Smooth muscle cell (in vitro differentiated cells): ENCODE measurements around the gene SLCO3A1. TPM values are rescaled to one million over a fixed set of nuclear protein-coding genes. Genes with fewer than 3 reads are reported as not detected.

Experiments
- DNase-seq: peaks from one replicate; lab custom pipeline; 2025; ENCODE audit not compliant: unreplicated experiment; lab: John Stamatoyannopoulos, UW
- H2AFZ ChIP-seq: fragments of 200-600 bp; sonication (generic); 2 replicates; pipeline ENCODE4 v1.6.0; 2016; ENCODE audit warnings: antibody characterized with exemption, low read depth, mild to moderate bottlenecking
- H3F3A ChIP-seq: fragments of 200-600 bp; sonication (generic); 2 replicates; pipeline ENCODE4 v1.6.0; 2017; ENCODE audit warnings: antibody characterized with exemption, low read depth
- H3K27ac ChIP-seq: fragments of 200-600 bp; sonication (generic); 2 replicates; pipeline ENCODE4 v1.5.1; 2016; ENCODE audit warnings: low read depth, mild to moderate bottlenecking
- H3K27me3 ChIP-seq: fragments of 200-600 bp; sonication (generic); 2 replicates; pipeline ENCODE4 v1.6.1; 2016; ENCODE audit warnings: low read depth, mild to moderate bottlenecking
- H3K36me3 ChIP-seq: fragments of 200-600 bp; sonication (generic); 2 replicates; pipeline ENCODE4 v1.5.1; 2016; ENCODE audit warnings: low read depth
- H3K4me1 ChIP-seq: fragments of 200-600 bp; sonication (generic); 2 replicates; pipeline ENCODE4 v1.5.1; 2016; ENCODE audit warnings: low read depth
- H3K4me2 ChIP-seq: fragments of 200-600 bp; sonication (generic); 2 replicates; pipeline ENCODE4 v1.6.0; 2016; ENCODE audit warnings: mild to moderate bottlenecking
- H3K4me3 ChIP-seq: fragments of 200-600 bp; sonication (generic); 2 replicates; pipeline ENCODE4 v1.5.1; 2016; ENCODE audit warnings: mild to moderate bottlenecking
- H3K79me2 ChIP-seq: fragments of 200-600 bp; sonication (generic); 2 replicates; pipeline ENCODE4 v1.6.0; 2016; ENCODE audit warnings: low read depth, mild to moderate bottlenecking
- H3K9ac ChIP-seq: fragments of 200-600 bp; sonication (generic); 2 replicates; pipeline ENCODE4 v1.6.0; 2016; ENCODE audit warnings: low read depth
- H3K9me3 ChIP-seq: fragments of 200-600 bp; sonication (generic); replicated peaks from 2 replicates; pipeline ENCODE4 v1.5.1; 2016; ENCODE audit warnings: low read depth
- H4K20me1 ChIP-seq: fragments of 200-600 bp; sonication (generic); 2 replicates; pipeline ENCODE4 v1.6.0; 2016; ENCODE audit warnings: low read depth
- CTCF ChIP-seq: fragments of 200-600 bp; sonication (generic); IDR thresholded peaks from 2 replicates; pipeline ENCODE4 v1.5.1; 2017; ENCODE audit warnings: borderline replicate concordance, mild to moderate bottlenecking, antibody characterized with exemption; ENCODE audit not compliant: insufficient read depth, poor library complexity, severe bottlenecking
- WGBS: methylation state at CpG from one replicate; pipeline ENCODE4 v1.1.7; 2016; ENCODE audit warnings: low lambda C conversion rate; 5-methylcytosine and 5-hydroxymethylcytosine counted together
- polyA plus RNA-seq: library from polyadenylated mRNA; unstranded; fragments of >200 nt; fragmentation: Nextera tagmentation; extraction: Ambion mirVana; gene quantifications from 2 replicates; pipeline ENCODE4 v1.2.1, GENCODE V29; 2016
- total RNA-seq: library from RNA; depleted of rRNA; stranded (reverse); fragments of >200 nt; gene quantifications from 2 replicates; pipeline ENCODE4 v1.2.3, GENCODE V29; 2014

SLCO3A1 gene
- total and polyA plus RNA-seq, 2 experiments from 2014 or later = 1.3 to 12.6 TPM

DNA sequence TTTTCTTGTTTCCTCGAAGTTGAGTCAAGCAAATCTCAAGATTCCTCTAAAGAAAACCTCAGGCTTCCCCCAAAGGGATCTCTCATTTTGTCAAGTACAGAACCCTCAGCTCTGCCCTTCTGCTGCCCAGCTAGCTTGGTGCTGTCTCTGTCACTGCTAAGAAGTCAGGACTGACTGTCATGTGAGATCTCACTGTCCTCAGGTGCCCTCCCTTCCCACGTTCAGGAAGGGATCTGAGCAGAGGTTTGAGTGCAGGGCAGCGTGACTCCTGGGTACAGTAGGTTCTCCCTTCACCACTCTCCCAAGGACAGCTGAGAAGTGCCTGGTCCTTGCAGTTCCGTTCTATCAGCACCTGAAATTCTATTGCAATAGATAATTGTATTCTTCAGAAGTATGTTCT lies 229.7 kb downstream of the SLCO3A1 start:
- H3K79me2 ChIP-seq = no peaks in the 10 kb centered on the region
- no peak overlapping the region for H3K9ac ChIP-seq
- peaks cover 13% of the 10 kb centered on the region for H3K27me3 ChIP-seq
- H2AFZ ChIP-seq = no peak overlapping the region
- no peaks in the 10 kb centered on the region for H4K20me1 ChIP-seq
- H3F3A ChIP-seq = no peaks in the 10 kb centered on the region
- DNase-seq = no peak
- H3K4me1 ChIP-seq = no peaks in the 10 kb centered on the region
- no peak overlapping the region for H3K4me3 ChIP-seq
- TF ChIP-seq CTCF = no peak
- no peaks in the 10 kb centered on the region for H3K36me3 ChIP-seq
- no peaks in the 10 kb centered on the region for H3K9me3 ChIP-seq
- no peak overlapping the region for H3K4me2 ChIP-seq
- WGBS = 82% methylated on average over 4 of the region's 4 CpGs
- H3K27ac ChIP-seq = no peak overlapping the region

GRCh38 chr15:92087211-92087610 lies 233.7 kb downstream of the SLCO3A1 start:
- no peak overlapping the region for H3K27ac ChIP-seq
- TF ChIP-seq CTCF = no peak
- H3K4me2 ChIP-seq = no peak overlapping the region
- H3K9me3 ChIP-seq = no peaks in the 10 kb centered on the region
- H3K79me2 ChIP-seq = no peaks in the 10 kb centered on the region
- H3K36me3 ChIP-seq = no peaks in the 10 kb centered on the region
- H2AFZ ChIP-seq = no peak overlapping the region
- H3K9ac ChIP-seq = no peak overlapping the region
- 93% methylated on average over 2 of the region's 2 CpGs for WGBS
- H3K4me3 ChIP-seq = no peak overlapping the region
- no peaks in the 10 kb centered on the region for H4K20me1 ChIP-seq
- H3F3A ChIP-seq = no peaks in the 10 kb centered on the region
- peaks cover 13% of the 10 kb centered on the region for H3K27me3 ChIP-seq
- DNase-seq = no peak
- no peaks in the 10 kb centered on the region for H3K4me1 ChIP-seq

DNA sequence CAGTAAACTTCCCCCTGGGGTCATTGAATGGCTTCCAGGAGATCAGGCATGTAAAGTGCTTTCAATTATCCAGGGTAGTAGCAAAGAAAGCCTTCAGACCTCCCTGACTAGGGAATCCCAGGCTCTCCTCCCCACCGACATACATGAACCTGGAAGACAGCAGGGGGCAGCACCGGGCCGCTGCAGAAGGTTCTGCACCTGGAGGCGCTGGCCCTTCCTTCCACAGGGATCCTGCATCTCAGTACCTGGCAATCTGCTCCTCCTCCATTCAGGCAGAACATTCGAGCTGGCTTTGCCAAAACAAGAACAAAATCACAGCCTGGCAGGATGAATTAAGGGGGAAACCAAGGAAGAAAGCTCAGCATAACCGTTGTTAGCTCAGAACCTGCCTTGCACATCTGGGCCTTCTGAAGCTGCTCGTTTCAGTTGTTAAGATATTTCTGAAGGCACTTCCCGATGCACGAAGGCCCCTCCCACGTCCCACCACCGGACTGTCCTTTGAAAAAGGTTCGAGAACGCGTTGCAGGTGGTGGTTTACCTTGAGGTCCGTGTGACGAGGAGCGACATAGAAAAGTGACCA lies 237.7 kb downstream of the SLCO3A1 start:
- Histone ChIP-seq H3K36me3 (no peaks in the 10 kb centered on the region), H3K4me1 (no peaks in the 10 kb centered on the region), H4K20me1 (no peaks in the 10 kb centered on the region), H2AFZ (no peak overlapping the region), H3K27me3 (no peaks in the 10 kb centered on the region), H3K79me2 (no peaks in the 10 kb centered on the region), H3K27ac (no peak overlapping the region), H3K4me2 (no peak overlapping the region), H3K9me3 (no peaks in the 10 kb centered on the region), H3K4me3 (no peak overlapping the region), H3F3A (no peaks in the 10 kb centered on the region), H3K9ac (no peak overlapping the region)
- no peak for DNase-seq
- WGBS = 65% methylated on average over 17 of the region's 17 CpGs
- TF ChIP-seq CTCF = peak; percentile 63
